Mucosa of stomach (tissue), 1 donor: ENCODE data around the gene NECAP2.

ENCODE experiments used
- H3K27me3 ChIP-seq: one replicate; pipeline ENCODE4 v1.7.0; 2013; ENCODE audit warnings: mild to moderate bottlenecking, low read length; ENCODE audit not compliant: control insufficient read depth, insufficient read depth
- H3K36me3 ChIP-seq: one replicate; pipeline ENCODE4 v1.7.0; 2013; ENCODE audit warnings: low read length; ENCODE audit not compliant: control insufficient read depth, insufficient read depth
- H3K4me1 ChIP-seq: one replicate; pipeline ENCODE4 v1.7.0; 2013; ENCODE audit warnings: mild to moderate bottlenecking, low read length; ENCODE audit not compliant: control insufficient read depth, insufficient read depth
- H3K4me3 ChIP-seq: one replicate; pipeline ENCODE4 v1.7.0; 2013; ENCODE audit warnings: low read length
- H3K9ac ChIP-seq: one replicate; pipeline ENCODE4 v1.7.0; 2013; ENCODE audit warnings: mild to moderate bottlenecking, low read length, moderate library complexity
- H3K9me3 ChIP-seq: one replicate; pipeline ENCODE4 v1.7.0; 2013; ENCODE audit warnings: mild to moderate bottlenecking, low read length, moderate library complexity; ENCODE audit not compliant: control insufficient read depth
- donor health status: Pancreatic carcinoma.

NECAP2 gene

DNA sequence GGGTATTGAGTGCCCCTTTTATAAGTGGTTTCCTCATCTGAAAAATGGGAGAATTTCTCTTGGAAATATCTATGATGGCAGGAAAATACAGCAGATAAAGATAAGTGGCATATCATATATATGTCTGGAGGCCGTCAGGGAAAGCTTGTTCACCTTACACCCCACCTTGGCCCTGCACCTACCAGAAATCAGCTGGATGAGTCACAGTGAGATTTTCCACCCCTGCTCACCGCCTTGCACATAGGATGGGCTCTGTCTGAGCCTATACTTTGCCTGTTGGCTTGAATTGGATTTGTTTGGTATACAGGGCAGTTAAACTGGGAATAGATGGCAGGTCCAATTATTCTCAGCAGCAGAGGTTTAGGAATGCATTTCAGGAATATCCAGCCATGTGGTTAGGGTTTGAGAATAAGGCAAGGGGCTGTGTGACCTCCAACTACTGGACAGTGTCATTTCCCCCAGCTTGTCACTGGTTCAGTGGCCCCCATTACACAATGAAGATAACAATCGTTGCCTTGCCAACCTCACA is 3.5 kb upstream of the NECAP2 start, which contains the start of gene SPATA21:
Gene SPATA21 (minus strand): TSS at position 479 of the 529 bp plus-strand sequence. CDS start 6,053 bp downstream, outside the sequence.
- no peak within 1 kb of the TSS for H3K9ac ChIP-seq
- H3K4me1 ChIP-seq = peaks cover 4% of the 10 kb centered on the region
- H3K27me3 ChIP-seq = no peaks in the 10 kb centered on the region
- no peaks in the 10 kb centered on the region for H3K36me3 ChIP-seq
- no peak within 1 kb of the TSS for H3K4me3 ChIP-seq
- no peaks in the 10 kb centered on the region for H3K9me3 ChIP-seq

DNA sequence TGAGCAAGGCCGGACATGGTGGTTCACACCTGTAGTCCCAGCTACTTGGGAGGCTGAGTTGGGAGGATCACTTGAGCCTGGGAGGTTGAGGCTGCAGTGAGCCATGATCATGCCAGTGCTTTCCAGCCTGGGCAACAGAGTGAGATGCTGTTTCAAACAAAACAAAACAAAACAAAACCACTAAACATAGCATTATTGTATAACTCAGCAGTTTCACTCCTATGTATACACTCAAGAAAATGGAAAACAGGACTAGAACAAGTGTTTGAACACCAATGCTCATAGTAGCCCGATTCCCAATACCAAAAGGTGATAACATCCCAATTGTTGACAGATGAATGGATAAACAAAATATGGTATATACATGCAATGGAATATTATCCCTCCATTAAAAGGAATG is 2.0 kb upstream of the NECAP2 start:
- H3K4me3 ChIP-seq = no peak overlapping the region
- H3K9me3 ChIP-seq = no peaks in the 10 kb centered on the region
- H3K9ac ChIP-seq = no peak overlapping the region
- no peaks in the 10 kb centered on the region for H3K36me3 ChIP-seq
- H3K27me3 ChIP-seq = no peaks in the 10 kb centered on the region
- peaks cover 4% of the 10 kb centered on the region for H3K4me1 ChIP-seq

DNA sequence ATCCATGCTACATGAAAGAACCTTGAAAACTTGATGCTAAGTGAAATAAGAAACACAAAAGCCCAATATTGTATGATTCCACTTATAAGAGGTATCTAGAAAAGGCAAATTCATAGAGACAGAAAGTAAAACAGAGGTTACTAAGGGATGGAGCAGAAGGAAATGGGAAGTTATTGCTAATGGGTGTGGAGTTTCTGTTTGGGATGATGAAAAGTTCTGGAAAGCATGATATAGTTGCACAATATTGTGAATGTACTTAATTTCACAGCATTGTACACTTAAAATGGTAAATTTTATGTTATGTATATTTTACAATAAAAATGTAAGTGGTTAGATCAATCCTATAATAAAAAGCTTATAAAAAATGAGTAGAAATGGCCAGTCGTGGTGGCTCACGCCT is 1.6 kb upstream of the NECAP2 start:
- Histone ChIP-seq H3K9me3 (no peaks in the 10 kb centered on the region), H3K4me3 (no peak overlapping the region), H3K36me3 (no peaks in the 10 kb centered on the region), H3K4me1 (peaks cover 4% of the 10 kb centered on the region), H3K27me3 (no peaks in the 10 kb centered on the region), H3K9ac (no peak overlapping the region)

DNA sequence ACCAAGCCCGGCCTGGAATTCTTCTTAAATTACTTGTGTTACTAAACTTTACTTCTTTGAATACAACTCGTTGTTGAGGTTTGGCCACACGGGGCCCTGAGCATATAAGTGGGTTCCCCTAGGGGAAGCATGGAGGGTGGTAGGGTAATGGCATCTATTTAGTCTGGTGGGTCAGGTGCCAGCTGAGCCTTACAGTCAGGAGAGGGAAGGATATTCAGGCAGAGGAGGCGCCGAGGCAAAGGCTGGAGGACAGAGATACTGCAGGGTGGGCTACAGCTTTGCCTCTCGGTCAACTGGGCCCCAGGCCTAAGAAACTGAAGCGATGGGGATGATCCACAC is 424 bp upstream of the NECAP2 start:
- no peaks in the 10 kb centered on the region for H3K27me3 ChIP-seq
- H3K36me3 ChIP-seq = no peaks in the 10 kb centered on the region
- H3K9ac ChIP-seq = peak overlapping the region; percentile 98
- peaks cover 4% of the 10 kb centered on the region for H3K4me1 ChIP-seq
- peak overlapping the region; percentile 98 for H3K4me3 ChIP-seq
- H3K9me3 ChIP-seq = no peaks in the 10 kb centered on the region

DNA sequence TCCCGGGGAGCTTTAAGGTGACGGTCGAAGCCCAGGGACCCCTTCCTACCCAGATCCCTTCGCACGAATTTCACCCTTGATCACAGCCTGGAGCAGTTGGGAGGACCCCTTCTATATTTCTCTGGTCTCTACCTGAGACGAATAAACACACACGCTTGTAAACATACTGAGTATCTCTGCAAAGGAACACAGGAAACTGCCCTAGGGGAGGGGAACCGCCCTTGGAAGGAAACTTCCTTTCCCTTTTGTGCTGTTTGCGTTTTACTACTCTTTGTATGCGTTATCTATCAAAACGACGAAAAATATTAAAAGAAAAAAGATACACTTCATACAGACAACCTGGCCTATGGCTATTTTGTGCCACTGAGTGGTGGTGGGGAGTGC is 750 bp downstream of the NECAP2 start:
- no peaks in the 10 kb centered on the region for H3K9me3 ChIP-seq
- no peaks in the 10 kb centered on the region for H3K27me3 ChIP-seq
- peak overlapping the region; percentile 98 for H3K4me3 ChIP-seq
- peaks cover 4% of the 10 kb centered on the region for H3K4me1 ChIP-seq
- H3K9ac ChIP-seq = peak overlapping the region; percentile 98
- no peaks in the 10 kb centered on the region for H3K36me3 ChIP-seq

DNA sequence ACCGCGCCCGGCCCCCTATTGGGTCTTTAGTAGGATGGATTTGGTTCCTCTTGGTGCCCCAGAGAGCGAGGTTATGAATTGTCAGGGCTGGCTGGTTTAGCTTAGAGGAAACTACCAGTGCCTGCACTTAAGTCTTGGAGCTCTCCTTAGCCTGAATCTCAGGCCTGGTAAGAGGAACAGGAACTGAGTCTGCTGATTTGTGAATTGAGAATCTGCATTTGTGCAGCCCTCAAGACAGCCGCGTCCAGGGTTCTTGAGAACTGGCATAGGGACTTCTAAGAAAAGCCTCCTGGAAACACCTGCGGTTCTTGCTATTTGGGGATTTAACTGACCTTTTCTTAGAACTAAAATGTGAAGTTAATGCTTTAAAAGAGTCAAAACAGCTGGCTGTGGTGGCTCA is 1.7 kb downstream of the NECAP2 start:
- Histone ChIP-seq H3K9ac (no peak overlapping the region), H3K36me3 (no peaks in the 10 kb centered on the region), H3K27me3 (no peaks in the 10 kb centered on the region), H3K9me3 (no peaks in the 10 kb centered on the region), H3K4me3 (no peak overlapping the region), H3K4me1 (peaks cover 4% of the 10 kb centered on the region)

DNA sequence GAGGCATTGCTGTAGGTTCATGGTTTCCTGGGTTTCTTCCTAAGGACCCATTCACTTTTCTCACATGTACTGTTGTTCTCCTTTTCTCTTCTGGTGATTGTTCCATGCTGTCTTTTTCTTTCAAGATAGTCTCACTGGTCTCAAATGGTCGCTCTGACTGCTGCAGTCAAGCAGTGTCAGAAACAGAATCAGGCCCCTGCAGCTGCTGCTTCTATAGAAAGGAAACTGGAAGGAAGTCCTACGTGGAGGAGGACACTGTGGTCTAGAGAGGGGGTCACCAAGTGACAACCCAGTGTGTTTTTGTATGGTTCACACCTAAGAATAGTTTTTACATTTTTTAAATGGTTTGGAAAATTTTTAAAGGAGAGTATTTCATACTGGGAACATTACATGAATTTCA is 2.4 kb downstream of the NECAP2 start:
- Histone ChIP-seq H3K36me3 (peaks cover 6% of the 10 kb centered on the region), H3K27me3 (no peaks in the 10 kb centered on the region), H3K4me1 (peaks cover 4% of the 10 kb centered on the region), H3K9me3 (no peaks in the 10 kb centered on the region), H3K9ac (no peak overlapping the region), H3K4me3 (no peak overlapping the region)

DNA sequence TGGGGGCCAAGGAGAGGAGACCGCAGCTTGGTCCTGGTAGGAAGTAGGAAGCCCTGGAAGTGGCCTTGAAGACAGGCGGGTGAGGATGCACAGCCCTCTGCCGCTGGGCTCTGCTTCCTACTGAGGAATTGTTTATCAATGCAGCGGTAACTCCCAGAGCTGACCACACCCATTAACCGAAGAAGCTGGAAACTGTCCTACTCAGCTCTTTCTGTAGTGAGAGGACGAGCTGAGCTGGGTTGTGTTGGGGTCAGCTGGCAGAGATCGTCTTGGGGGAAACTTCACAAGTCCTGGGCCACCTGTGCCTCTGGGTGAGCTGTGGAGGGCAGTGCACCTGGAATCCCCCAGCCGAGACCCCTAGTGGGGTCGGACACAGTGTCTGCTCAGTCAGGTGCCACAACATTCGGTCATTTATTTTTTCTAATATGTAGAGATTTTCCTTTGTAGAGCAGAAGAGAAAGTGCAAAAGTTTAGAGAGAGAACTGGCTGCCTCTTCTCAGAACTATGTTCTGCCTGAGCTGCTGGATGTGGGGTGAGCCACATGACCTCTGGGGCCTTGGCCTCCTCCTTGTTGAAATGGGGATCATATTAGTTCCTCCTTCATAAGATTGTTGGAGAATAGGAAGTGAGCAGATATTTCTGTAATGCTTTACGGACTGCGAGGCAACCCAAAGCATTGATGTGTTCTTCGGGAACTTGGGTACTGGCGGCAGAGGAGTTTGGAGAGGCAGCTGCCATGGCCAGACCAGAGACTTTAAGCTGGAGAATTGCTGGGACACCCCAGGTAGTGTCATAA is 3.6 kb downstream of the NECAP2 start:
- Histone ChIP-seq H3K36me3 (peaks cover 17% of the 10 kb centered on the region), H3K27me3 (no peaks in the 10 kb centered on the region), H3K9me3 (no peaks in the 10 kb centered on the region), H3K4me3 (no peak overlapping the region), H3K9ac (peak overlapping the region; percentile 28), H3K4me1 (peaks cover 4% of the 10 kb centered on the region)

DNA sequence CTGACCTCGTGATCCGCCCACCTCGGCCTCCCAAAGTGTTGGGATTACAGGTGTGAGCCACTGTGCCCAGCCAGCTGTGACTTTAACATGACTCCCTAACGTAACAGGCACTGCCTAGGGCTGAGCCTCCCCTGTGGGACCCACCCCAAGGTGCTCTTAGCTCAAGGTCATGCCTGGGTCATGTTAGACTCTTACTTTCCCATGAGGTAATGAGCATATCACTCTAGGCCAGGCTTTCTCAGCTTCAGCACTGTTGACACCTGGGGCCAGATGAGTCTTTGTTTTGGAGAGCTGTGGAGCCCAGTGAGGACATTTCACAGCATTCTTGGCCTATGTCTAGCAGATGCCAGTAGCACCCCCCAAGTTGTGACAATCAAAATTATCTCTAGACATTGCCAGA is 4.5 kb downstream of the NECAP2 start:
- Histone ChIP-seq H3K4me3 (no peak overlapping the region), H3K9ac (no peak overlapping the region), H3K4me1 (peaks cover 3% of the 10 kb centered on the region), H3K27me3 (no peaks in the 10 kb centered on the region), H3K36me3 (peaks cover 20% of the 10 kb centered on the region), H3K9me3 (no peaks in the 10 kb centered on the region)

DNA sequence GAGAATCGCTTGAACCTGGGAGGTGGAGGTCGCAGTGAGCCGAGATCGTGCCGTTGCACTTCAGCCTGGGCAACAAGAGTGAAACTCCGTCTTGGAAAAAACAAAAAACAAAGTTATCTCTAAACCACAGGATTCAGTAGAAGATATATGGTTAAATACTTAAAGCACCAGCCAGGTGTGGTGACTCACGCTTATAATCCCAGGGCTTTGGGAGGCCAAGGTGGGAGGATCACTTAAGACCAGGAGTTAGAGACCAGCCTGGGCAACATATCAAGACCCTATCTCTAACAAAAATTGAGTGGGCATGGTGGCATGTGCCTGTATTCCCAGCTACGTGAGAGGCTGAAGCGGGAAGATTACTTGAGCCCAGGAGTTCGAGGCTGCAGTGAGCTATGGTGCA is 5.6 kb downstream of the NECAP2 start:
- peaks cover 20% of the 10 kb centered on the region for H3K36me3 ChIP-seq
- no peaks in the 10 kb centered on the region for H3K9me3 ChIP-seq
- H3K27me3 ChIP-seq = no peaks in the 10 kb centered on the region
- no peak overlapping the region for H3K4me3 ChIP-seq
- H3K4me1 ChIP-seq = no peaks in the 10 kb centered on the region
- H3K9ac ChIP-seq = no peak overlapping the region

DNA sequence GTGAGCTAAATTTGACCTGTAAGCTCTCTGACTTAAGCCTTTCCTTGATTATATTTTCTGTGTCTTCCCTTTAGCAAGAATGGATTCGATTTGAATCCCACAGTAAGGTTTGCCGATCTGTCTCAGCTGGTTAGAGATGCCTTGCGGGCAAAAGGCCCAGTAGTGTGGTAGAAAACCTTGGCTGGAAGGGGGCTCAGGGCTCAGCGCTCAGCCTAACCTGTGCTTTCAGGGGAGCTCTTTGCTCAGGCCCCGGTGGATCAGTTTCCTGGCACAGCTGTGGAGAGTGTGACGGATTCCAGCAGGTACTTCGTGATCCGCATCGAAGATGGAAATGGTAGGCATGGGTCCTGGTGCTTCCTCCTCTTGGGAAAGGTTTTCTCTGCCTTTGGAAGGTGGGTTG is 7.1 kb downstream of the NECAP2 start:
- H3K4me3 ChIP-seq = no peak overlapping the region
- H3K4me1 ChIP-seq = no peaks in the 10 kb centered on the region
- no peaks in the 10 kb centered on the region for H3K9me3 ChIP-seq
- H3K36me3 ChIP-seq = peaks cover 25% of the 10 kb centered on the region
- no peaks in the 10 kb centered on the region for H3K27me3 ChIP-seq
- H3K9ac ChIP-seq = no peak overlapping the region

DNA sequence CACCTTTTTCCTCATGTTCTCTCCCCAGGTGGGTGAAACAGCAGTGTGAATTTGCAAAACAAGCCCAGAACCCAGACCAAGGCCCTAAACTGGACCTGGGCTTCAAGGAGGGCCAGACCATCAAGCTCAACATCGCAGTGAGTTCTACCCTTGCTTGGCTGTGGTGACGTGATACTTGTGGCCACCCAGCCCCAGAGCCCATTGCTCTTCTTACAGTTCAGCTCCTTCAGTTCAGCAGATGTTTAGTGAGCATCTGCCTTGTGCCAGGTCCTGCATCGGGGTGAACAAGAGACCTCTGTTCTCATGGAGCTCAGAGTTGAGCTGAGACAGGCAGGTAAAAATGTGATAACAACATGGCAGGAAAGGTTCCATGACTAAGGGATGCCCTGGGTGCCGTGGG is 8.5 kb downstream of the NECAP2 start:
- Histone ChIP-seq H3K4me3 (no peak overlapping the region), H3K36me3 (peaks cover 25% of the 10 kb centered on the region), H3K9me3 (no peaks in the 10 kb centered on the region), H3K9ac (no peak overlapping the region), H3K4me1 (no peaks in the 10 kb centered on the region), H3K27me3 (no peaks in the 10 kb centered on the region)
